Ovary (tissue), 9 donors: ENCODE data around the gene CLTC. TPM values are rescaled to one million over a fixed set of nuclear protein-coding genes. Genes with fewer than 3 reads are reported as not detected.

Source experiments
- DNase-seq, 5 donors: peaks; one replicate each; pipeline ENCODE4 v3.0.0-alpha.2; 2019 to 2020
- H3K27ac ChIP-seq, 2 donors: fragments of 200-600 bp; one replicate each; pipeline versions ENCODE4 v1.5.1 to v1.8.0; 2019 to 2022
- H3K27me3 ChIP-seq: fragments of 200-600 bp; one replicate; pipeline ENCODE4 v1.8.0; 2022
- H3K36me3 ChIP-seq: fragments of 200-600 bp; sonication (generic); one replicate; pipeline ENCODE4 v1.5.1; 2019
- H3K4me1 ChIP-seq: one replicate; pipeline ENCODE4 v1.8.1; 2013; ENCODE audit warnings: mild to moderate bottlenecking, moderate library complexity; ENCODE audit not compliant: insufficient read depth
- H3K4me3 ChIP-seq: fragments of 200-600 bp; sonication (generic); one replicate; pipeline ENCODE4 v1.5.1; 2017
- H3K9me3 ChIP-seq, 2 donors: fragments of 200-600 bp in 1 of 2; sonication (generic) in 1 of 2; one replicate each; pipeline versions ENCODE4 v1.5.1 to v1.8.1; 2013 to 2019; ENCODE audit warnings: mild to moderate bottlenecking in 1 of 2, moderate library complexity in 1 of 2
- CTCF ChIP-seq, 3 donors: fragments of 450-650 bp in 2 of 3; fragments of 200-600 bp in 1 of 3; IDR thresholded peaks; one replicate each; pipeline versions ENCODE4 v1.5.1 to v1.8.0; 2016 to 2022; ENCODE audit warnings: antibody characterized with exemption in 3 of 3, mild to moderate bottlenecking in 1 of 3
- EP300 ChIP-seq: sonication (generic); formaldehyde crosslinking; IDR thresholded peaks from one replicate; pipeline ENCODE4 v1.6.1; 2017; ENCODE audit warnings: antibody characterized with exemption
- POLR2A ChIP-seq: fragments of 450-650 bp; IDR thresholded peaks from one replicate; pipeline ENCODE4 v1.6.1; 2017; ENCODE audit warnings: antibody characterized with exemption, mild to moderate bottlenecking, moderate library complexity
- WGBS, 3 donors: extraction: QIAGEN DNeasy Blood & Tissue Kit in 1 of 3; methylation state at CpG; one replicate each; pipeline versions ENCODE4 v1.1.5 to v1.1.7; 2013 to 2017; 5-methylcytosine and 5-hydroxymethylcytosine counted together
- intact Hi-C, 4 donors: fragments of 100-400 bp; cut with DNase I; formaldehyde crosslinking; loops; one replicate each; pipeline versions ENCODE4 v1.11.0 to v1.15.1; 2022 to 2023
- polyA plus RNA-seq, 2 donors: library from polyadenylated mRNA; stranded (reverse); fragments of 200-250 nt in 1 of 2; fragments of 350-450 nt in 1 of 2; fragmentation: Illumina TruSeq in 1 of 2; extraction: RNeasy Lipid Tissue Mini Kit (QIAGEN cat#74804) in 1 of 2; gene quantifications; one replicate each; pipeline ENCODE4 v1.2.3, GENCODE V29; 2013 to 2014
- total RNA-seq, 7 donors: library from RNA; depleted of rRNA in 2 of 7; stranded (reverse); fragments of >200 nt in 2 of 7; fragmentation: NEBNext Ultra II Directional in 3 of 7; extraction: Animal tissue kit (Norgen Biotek cat#: 25700) in 3 of 7; gene quantifications; one replicate each; pipeline versions ENCODE4 v1.1.0 to v1.2.4, GENCODE V29; 2016 to 2023
- donor health status: DM: no; HTN: no; CAD: no; lungs with moderate emphysema.
- donor health status: DM: no; HTN: no; CAD: no.
- donor health status: Bipolar disorder and iron deficiency.
- donor health status: DM: yes; HTN: yes; CAD: no.
- donor health status: DM: no; HTN: no; CAD: no.
- donor health status: DM: yes; HTN: yes; CAD: no.

CLTC gene
- total and polyA plus RNA-seq, 9 donors: 71.4 to 219 (median 145) TPM

- no peaks in the 10 kb centered on the region for H3K27me3 ChIP-seq
- peaks cover 12% of the 10 kb centered on the region for H3K4me1 ChIP-seq
- H3K27ac ChIP-seq: no peak overlapping the region
- no peaks in the 10 kb centered on the region for H3K9me3 ChIP-seq
- no peaks in the 10 kb centered on the region for H3K36me3 ChIP-seq
- intact Hi-C loops: no loop called here
- no peak overlapping the region for H3K4me3 ChIP-seq
- WGBS, 3 donors: 33 to 47% (median 40%) methylated on average over 3 of the region's 3 CpGs
- no peak for DNase-seq
- TF ChIP-seq EP300 (no peak), POLR2A (no peak), CTCF (IDR thresholded peaks at IDR 0.05) (no peak)
Measured at GRCh38 chr17:59627274-59627673, 7.6 kb downstream of the CLTC start.

- no peaks in the 10 kb centered on the region for H3K27me3 ChIP-seq
- no peaks in the 10 kb centered on the region for H3K9me3 ChIP-seq
- no peaks in the 10 kb centered on the region for H3K36me3 ChIP-seq
- H3K27ac ChIP-seq: no peak overlapping the region
- TF ChIP-seq POLR2A (no peak), EP300 (no peak), CTCF (IDR thresholded peaks at IDR 0.05) (no peak)
- H3K4me3 ChIP-seq: no peak overlapping the region
- H3K4me1 ChIP-seq: peaks cover 10% of the 10 kb centered on the region
- 21 to 24% (median 21%) methylated on average over 2 of the region's 2 CpGs for WGBS, 3 donors
- intact Hi-C loops: no loop called here
- DNase-seq: no peak
Measured at GRCh38 chr17:59627770-59628171, 8.1 kb downstream of the CLTC start.

- H3K9me3 ChIP-seq: no peaks in the 10 kb centered on the region
- intact Hi-C loops: no loop called here
- WGBS, 3 donors: 88 to 89% (median 89%) methylated on average over 3 of the region's 3 CpGs
- TF ChIP-seq CTCF (IDR thresholded peaks at IDR 0.05) (no peak), POLR2A (no peak), EP300 (no peak)
- no peaks in the 10 kb centered on the region for H3K27me3 ChIP-seq
- no peak overlapping the region for H3K4me3 ChIP-seq
- H3K27ac ChIP-seq: no peak overlapping the region
- H3K36me3 ChIP-seq: no peaks in the 10 kb centered on the region
- no peak for DNase-seq
- H3K4me1 ChIP-seq: peaks cover 14% of the 10 kb centered on the region
Measured at GRCh38 chr17:59629174-59629573, 9.5 kb downstream of the CLTC start.

- no peaks in the 10 kb centered on the region for H3K27me3 ChIP-seq
- H3K27ac ChIP-seq: no peak overlapping the region
- DNase-seq: no peak
- TF ChIP-seq CTCF (IDR thresholded peaks at IDR 0.05): no peak
- TF ChIP-seq POLR2A: no peak
- no peak for TF ChIP-seq EP300
- 90 to 96% (median 92%) methylated on average over 1 of the region's 1 CpG for WGBS, 3 donors
- H3K4me3 ChIP-seq: no peak overlapping the region
- intact Hi-C loops: no loop called here
- H3K36me3 ChIP-seq: no peaks in the 10 kb centered on the region
- H3K4me1 ChIP-seq: peaks cover 11% of the 10 kb centered on the region
- H3K9me3 ChIP-seq: no peaks in the 10 kb centered on the region
Measured at GRCh38 chr17:59631276-59631675, 11.6 kb downstream of the CLTC start.

- H3K9me3 ChIP-seq: no peaks in the 10 kb centered on the region
- DNase-seq: no peak
- H3K4me3 ChIP-seq: no peak overlapping the region
- H3K27ac ChIP-seq: no peak overlapping the region
- intact Hi-C loops: no loop called here
- TF ChIP-seq POLR2A: no peak
- no peak for TF ChIP-seq CTCF (IDR thresholded peaks at IDR 0.05)
- no peak for TF ChIP-seq EP300
- 71 to 89% (median 75%) methylated on average over 6 of the region's 6 CpGs for WGBS, 3 donors
- no peaks in the 10 kb centered on the region for H3K36me3 ChIP-seq
- H3K27me3 ChIP-seq: no peaks in the 10 kb centered on the region
- peaks cover 11% of the 10 kb centered on the region for H3K4me1 ChIP-seq
Measured at GRCh38 chr17:59632398-59632797, 12.7 kb downstream of the CLTC start.
